ENCODE measurements around the gene CCDC188.

Gene CCDC188

GRCh38 chr22:20150381-20151275, at the start of gene CCDC188:
TSS of gene CCDC188 (minus strand) at chr22:20151055. CDS start at chr22:20150986, 69 bp downstream.
- DNase-seq = no peak

- no peak for DNase-seq
Observed at GRCh38 chr22:20199906-20200305, 49.1 kb upstream of the CCDC188 start.

- no peak for DNase-seq
Observed at GRCh38 chr22:20199413-20199842, 48.6 kb upstream of the CCDC188 start.

- DNase-seq = no peak
Observed at GRCh38 chr22:20198557-20199319, 47.9 kb upstream of the CCDC188 start.

- no peak for DNase-seq
Observed at GRCh38 chr22:20197407-20198030, 46.7 kb upstream of the CCDC188 start.

- no peak for DNase-seq
Observed at GRCh38 chr22:20196094-20196842, 45.4 kb upstream of the CCDC188 start.

GRCh38 chr22:20194681-20195593, 44.1 kb upstream of the CCDC188 start:
- DNase-seq = no peak

- DNase-seq = no peak
Observed at GRCh38 chr22:20193761-20194494, 43.1 kb upstream of the CCDC188 start.

GRCh38 chr22:20192972-20193760, 42.3 kb upstream of the CCDC188 start:
- no peak for DNase-seq

- DNase-seq = no peak
Observed at GRCh38 chr22:20192293-20192971, 41.6 kb upstream of the CCDC188 start.

- no peak for DNase-seq
Observed at GRCh38 chr22:20191803-20192202, 40.9 kb upstream of the CCDC188 start.

- DNase-seq = no peak
Observed at GRCh38 chr22:20191000-20191515, 40.2 kb upstream of the CCDC188 start.

GRCh38 chr22:20188567-20188877, 37.7 kb upstream of the CCDC188 start:
- no peak for DNase-seq

- DNase-seq = no peak
Observed at GRCh38 chr22:20187777-20188566, 37.1 kb upstream of the CCDC188 start.

- no peak for DNase-seq
Observed at GRCh38 chr22:20186871-20187546, 36.2 kb upstream of the CCDC188 start.

- DNase-seq = no peak
Observed at GRCh38 chr22:20186183-20186870, 35.5 kb upstream of the CCDC188 start.

- DNase-seq = no peak
Observed at GRCh38 chr22:20185750-20186149, 34.9 kb upstream of the CCDC188 start.

Measured in T1000 (cell line).